Activated CD4-positive, alpha-beta T cell treated with anti-CD3 and anti-CD28 coated beads for 4 hours (primary cell): Measurements from ENCODE around the gene BCL11B.

Experiments used
- DNase-seq, 2 donors: peaks; one replicate each; pipeline ENCODE4 v3.0.0-alpha.2; 2020

BCL11B gene

DNA sequence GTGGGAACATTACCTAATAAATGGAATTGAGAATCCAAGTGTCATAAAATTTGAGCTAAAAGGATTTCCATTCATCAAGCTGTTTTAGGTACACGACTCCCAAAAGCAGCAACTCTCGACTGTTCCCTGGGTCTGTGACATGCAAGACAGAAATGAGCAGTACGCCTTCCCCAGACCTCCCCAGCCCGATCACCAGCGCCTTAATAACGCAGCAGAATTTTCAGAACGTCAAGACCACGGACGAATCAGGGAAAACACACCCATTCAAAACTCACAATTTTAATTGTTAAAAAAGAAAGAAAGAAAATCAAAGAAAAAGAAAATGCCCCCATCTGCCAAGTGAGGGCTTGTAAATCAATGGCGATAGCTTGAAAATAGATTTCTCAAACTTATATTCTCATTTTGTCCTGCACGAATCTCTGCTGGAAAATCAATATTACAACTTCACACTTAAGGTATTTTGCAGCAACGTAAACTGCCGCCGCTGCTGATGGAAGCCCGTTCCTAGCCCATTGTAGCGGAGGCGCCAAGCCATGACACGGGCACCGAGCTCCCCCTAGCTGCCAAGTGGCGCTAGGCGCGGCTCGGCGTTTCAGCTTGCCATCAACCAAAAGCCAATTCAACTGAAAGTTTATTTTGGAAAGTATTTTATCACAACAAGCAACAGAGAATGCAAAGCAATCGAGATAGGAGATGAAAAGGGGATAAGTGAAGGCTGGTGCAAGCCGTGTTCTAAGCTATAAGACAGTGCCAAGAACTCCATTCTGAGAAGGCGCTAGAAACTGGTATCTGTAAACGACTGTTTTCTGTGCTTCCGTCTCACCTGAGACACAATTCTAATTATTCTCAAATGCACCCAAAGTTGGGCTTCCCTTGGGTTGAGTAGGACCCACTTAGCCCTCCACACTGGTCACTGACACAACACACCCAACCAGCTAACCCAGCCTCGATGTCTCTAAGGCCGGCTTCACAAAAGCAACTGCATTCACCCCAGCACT, 5.5 kb downstream of the BCL11B start:
- peak; percentile 87 to 92 for DNase-seq

DNA sequence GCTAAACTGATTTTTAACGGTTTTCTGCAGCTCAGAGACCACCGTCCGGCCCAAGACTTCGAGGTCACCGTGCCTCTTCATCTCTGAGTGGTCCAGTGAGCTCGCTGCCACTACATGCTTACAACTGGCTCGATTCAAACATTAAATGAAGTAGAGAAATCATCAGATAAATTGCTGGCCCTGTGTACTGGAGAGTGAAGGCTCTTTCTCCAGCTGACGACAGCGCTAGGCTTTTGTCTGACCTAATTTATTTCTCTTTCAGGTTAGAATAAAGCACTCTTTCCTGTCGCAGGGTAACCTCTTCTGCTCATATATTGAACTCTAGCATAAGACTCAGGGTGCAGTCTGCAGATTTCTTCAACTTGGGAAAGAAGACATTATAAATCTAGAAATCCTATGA, 6.4 kb downstream of the BCL11B start:
- peak in 1 of 2 donors; percentile 16 for DNase-seq

DNA sequence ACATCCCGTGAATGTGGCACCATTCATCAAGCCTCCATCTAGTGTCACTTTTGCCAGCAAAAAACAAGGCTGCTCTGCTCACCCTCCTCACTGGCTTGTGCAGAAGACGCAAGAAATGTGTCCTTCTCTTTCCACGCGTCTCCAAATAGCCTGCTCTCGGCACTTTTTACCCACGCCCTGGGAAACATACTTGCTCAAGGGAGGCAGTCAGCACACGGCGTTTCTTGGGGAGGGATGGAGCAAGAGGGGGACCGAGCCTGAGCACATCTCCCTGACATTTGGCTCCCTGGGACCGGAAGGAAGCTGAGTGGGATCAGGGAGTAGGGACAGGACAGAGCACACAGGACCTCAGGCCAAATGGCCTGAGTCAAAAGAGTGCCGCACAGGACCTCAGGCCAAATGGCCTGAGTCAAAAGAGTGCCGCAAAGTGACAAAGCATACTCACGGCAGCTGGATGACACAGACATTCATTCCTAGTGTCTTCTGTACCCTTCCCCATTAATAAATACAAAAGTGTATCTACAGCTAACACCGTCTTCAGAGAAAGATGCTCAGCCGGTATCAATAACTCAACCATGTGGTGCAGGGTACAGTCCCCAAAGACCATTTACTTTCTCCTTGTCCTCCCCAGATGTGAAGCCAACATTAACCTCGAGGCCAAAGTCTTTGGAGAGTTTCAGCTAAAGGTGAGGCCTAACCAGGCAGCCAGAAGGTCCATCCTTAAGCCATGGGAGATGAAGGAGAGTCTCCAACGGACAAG, 7.1 kb downstream of the BCL11B start:
- DNase-seq, result no peak

DNA sequence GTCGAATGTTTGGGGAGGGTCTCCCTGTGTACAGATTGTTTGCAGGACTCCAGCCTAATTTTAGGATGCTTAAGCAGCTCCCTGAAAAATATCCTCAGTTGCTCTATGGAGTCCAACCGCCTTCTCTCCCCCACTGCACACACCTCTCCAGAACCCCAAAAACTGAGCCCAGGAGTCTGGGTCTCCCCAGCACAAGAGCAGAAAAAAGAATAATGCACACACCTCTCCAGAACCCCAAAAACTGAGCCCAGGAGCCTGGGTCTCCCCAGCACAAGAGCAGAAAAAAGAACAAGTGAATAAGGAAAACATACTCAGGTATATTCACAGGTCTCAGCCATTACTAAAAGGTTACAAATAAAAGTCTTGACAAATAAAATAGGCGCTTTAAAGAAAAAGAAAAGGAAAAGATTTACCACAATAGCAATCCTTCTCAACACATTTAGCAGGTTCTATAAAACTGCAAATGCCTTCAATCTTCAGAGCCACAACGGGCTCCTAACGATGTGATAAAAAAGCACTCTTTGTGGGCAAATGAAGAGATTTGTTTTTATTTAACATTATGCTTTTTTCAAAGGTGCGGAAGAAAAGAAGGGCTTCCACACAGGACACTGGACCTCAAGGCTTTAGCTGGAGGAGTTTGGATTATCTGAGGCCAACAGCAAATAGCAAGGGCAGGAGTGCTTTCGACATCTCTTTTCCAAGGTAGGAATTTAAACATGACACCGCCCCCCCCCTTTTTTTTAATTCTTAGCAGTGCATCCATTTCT, 8.2 kb downstream of the BCL11B start:
- no peak for DNase-seq

DNA sequence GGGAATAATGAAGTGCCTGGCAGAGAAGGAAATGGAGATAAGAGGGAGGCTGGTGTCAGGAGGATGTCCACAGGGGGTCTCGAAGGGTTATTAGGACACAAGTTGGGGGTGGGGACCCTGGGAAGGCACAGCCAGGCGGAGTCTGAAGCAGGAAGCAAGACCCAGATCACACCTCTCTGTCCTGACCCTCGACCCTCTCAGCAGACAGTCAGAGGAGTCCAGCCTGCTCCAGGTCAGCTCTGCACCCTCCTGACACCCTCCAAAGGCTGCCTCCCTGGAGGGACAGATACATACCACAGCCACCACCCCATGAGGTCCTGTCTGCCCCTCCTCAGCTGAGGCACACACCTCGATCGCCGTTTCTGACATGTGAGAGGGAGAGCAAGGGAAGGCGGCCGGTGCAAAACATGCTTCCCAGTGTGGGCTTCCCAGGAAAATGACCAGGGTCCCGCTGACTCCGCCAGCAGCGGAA, 9.0 kb downstream of the BCL11B start:
- DNase-seq, result peak in 1 of 2 donors; percentile 20

DNA sequence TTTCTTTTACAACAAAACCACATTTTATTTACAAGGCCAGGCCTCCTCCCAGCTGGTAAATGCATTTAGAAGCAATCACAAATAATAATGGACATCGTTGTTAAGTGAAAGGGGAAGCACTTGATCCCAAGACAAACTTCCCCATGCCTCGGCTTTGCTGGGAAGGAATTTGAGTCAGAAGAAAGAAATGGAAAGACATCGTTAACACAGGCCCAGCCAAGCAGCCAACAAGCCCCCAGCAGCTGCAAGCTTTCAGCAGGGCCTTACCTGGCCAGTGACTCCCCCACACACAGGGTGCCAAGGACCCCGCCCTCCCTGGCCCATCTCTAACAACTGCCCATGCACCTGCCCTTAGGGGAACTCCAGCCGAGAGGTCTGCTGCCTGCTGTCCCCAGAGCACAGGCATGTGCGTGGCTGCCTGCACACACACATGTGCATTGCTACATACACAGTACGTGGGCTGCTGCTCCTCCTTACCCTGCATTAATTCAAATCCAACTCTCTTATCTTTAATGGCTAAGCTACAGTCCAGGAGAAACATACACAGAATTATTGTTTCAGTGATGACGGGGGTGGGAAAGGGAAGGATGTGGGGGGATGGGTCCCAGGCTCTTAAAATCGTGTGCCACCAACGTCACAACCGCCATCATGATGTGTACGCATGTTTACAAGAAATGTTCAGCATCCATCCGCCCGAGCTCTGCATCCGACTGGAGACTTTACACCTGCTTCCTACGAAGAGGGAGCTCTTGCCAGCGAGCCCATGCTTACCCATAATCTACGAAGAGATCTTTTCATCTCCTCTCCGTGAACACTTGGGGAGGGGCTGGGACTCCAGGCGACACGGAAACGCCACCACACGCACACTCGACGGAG, 9.8 kb downstream of the BCL11B start:
- peak; percentile 68 to 75 for DNase-seq

DNA sequence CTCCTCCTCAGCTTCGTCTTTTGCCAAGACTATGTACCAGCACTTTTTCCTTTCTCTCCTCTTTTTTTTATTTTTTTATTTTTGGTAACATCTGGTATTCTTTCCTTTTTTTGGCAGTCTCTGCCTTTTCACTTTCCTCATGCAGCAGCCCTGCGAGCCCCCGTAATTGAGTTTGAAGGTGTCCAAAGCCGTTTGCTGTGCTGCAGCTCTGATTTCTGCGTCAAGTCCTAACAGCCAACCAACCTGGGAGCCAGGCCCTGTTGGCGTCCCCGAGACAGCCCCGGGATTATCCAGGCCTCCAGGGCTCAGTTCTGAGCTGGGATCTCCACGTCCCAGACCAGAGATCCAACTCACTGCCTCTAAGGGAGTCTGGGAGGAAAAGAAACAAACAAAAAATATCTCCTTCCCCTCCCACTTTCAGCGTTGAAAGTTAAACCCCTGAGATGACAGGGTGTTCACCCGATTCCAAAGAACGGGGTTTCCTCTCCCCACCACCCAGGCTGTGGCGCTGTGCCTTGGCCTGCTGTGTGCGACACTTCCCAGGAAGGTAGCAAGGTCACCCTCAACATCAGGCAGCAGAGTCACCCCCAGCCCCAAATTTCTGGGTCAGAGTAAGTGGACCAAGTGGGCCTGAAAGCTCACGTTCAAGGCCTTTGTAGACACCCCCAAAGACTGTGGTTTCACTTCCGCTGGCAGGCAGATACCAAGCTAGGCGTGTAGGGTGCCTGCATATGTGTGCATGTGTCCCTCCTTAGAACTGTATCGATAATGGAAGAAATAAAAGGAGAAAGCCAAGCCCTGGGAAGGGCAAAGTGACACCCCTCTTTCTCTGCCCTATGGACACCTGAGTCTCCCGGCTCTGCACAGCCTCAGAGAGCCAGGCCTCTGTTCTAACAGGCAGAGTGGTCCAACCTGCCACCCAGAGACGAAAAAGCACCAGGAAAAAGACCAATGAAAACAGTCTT, 11.1 kb downstream of the BCL11B start:
- DNase-seq, result peak in 1 of 2 donors; percentile 63

DNA sequence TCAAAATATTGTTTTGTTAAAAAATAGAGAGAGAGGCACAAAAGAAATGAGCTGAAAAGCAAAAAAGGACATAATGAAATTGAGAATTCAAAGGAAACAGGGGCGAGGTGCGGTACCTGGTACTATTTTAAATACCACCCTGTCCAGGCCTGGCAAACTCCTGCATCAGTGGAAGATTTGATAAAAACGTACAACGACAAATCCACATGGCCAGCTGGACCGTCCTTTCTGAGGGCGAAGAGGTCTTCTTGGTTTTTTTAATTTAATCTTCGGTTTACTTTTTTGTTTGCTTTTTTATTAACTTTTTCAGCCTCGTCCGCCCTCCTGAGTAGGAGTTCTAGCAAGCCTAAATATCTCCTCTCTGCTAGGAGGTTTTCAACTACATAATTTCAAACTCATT, 11.9 kb downstream of the BCL11B start:
- DNase-seq, result no peak

DNA sequence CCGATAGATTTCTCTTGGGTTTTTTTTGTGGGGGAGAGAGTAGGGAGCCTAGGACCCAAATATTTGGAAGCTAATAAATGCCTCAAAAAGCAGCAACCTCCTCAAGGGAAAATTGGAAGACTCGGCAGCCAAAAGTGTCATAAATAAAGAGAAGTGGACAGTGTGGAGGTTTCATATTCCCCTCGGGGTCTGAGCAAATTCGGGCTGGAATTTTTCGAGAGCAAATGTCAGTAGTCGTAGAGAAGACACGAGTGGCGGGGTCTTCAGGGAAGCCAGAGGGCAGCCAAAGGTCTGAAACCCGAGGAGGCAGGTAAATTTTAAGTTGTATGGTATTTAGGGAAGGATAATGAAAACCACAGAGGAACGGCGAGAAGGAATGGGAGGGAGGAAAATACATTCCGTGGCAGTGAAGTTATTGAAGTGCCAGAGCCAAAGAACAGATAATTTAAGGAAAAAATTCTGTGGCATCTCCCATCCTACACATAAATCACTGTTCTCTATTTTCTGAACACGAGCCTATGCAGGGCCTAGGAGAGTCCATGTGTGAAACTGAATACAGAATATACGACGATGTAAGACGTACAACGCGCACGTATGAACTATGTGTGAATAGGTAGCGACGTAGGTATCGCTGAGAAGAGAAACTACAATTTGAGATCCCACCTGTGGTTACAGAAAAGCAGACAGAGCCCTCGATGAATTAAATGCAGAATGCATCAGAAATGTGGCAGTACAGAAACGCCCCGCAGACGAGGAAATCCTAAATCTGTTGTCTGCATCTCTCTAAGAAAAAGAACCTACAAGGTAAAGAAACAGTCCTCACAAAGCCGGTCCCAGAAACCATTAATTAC, 12.9 kb downstream of the BCL11B start:
- DNase-seq, result no peak

DNA sequence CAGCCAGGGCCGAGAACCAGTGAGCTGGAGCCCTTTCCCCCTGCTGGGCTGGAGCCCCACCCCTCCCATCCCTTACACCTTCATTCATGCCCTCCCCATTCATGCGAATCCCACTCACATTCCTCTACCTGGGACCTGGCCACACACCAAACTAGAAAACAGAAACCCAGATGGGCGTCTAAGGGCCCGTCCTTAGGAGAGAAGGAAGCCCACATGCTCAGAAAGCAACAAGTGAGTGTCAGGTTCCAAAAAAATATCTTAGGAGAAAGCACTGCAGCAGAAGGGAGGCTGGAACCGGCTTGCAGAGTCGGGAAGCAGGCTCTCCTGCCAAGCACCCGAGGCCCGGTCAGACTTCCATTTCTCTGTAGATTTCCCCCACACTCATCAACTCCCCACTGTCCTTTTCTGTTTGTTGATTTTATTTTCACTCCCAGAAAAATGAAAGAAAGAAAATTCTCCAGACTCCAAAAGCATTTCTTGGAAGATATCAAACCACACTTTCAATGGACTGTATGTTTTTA, 13.6 kb downstream of the BCL11B start:
- no peak for DNase-seq

DNA sequence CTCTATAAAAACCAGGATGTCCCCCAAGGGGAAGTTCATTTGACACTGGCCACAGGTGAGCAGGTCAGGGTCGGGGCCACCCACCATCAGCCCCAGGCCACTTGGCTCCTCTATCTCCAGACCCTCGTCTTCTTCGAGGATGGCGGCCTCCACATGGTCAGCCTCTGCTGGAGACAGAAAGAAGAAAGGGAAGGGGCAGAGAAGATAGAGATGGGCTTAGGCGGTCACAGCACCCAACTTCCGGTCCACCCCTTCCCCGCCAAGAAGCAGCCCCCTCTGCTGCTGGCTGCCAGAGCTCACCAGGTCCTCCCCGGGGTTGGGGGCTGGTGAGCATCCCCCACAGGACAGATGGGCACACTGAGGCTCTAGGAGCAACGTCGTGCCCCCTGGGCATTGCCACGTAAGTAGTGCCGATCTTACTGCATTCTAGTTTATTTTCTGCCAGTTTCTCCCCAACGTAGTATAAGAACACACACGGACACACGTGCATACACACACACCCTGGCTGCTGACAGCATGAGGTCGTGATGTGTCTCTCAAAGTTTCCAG, 14.2 kb downstream of the BCL11B start:
- no peak for DNase-seq

DNA sequence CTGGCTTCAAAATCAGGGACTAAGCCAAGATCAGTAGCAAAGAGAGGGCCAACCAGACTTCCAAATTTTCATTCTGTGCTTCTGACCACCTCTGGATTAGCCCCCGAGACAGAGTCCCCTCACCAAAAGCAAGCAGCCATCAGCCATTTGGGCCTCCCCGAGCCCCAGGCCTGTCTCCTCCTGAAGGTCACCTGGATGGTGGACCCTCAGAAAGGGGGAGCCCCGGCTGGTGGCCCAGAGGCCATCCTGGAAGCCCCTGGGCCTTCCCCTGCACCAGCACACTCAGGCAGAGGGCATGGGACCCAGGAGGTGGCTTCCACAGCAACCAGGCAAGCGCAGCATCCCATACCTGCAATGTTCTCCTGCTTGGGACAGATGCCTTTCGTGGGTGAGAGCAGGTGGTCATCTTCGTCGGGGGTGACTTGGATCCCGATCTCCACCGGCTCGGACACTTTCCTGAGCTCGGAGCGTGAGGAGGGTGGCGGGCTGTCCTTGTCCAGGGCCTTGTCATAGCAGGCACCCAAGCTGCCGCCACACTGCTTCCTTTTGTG, 14.8 kb downstream of the BCL11B start:
- DNase-seq, result no peak

DNA sequence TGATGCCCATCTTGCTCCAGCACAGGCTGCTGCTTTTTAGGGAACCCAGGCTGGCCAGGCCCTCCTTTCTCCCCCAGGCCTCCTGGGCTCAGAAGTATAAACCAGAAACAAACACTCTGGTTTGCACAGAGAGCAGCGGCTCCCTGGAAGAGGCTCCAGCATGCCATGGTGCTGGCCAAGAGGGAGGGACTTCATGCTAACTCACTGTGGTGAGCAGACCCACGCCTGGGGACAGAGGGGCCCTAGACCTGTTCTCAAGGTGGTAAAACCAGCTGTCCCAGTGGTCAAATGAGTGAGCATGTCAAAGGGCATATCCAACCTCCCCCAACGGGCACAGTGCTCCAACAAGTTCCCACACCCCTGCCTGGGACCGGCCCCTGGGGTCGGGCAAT, 15.5 kb downstream of the BCL11B start:
- no peak for DNase-seq

DNA sequence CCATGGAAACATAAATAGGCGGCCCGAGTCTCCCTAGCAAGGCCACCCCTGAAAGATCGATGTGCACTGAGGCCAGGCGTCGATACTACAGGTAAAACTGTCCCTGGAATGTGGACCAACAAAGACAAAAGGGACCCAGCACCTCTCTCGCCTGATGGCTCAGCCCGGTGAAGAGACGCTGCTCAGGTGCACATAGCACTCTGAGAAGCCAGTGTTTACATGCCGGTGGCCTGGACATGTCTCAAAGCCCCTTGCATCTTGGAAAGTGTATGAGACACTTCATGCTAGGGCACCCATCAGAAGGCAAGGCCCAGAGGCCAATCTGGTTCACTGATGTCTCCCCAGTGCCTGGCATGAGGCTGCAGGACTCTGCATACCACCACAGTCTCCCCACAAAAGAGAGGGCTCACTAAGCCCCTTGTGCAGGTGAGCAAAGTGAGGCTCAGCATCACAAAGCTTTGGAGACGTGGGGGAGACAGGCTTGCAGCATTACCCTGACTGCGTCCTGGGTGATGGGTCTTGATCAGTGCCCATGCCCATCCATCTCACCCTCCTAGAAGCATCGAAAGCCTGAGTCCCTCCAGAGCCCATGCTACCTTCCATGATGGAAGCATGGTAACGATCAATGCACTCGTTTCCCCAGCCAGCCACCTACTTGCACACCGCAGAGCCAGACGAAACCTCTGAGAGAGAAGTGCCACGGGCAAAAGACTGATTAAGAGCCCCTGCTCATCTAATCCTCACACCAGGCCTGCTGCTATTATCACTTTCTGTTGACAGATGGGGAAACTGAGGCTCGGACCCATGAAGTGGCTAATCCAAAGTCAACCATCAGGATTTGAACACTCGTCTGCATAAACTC, 16.1 kb downstream of the BCL11B start:
- no peak for DNase-seq

DNA sequence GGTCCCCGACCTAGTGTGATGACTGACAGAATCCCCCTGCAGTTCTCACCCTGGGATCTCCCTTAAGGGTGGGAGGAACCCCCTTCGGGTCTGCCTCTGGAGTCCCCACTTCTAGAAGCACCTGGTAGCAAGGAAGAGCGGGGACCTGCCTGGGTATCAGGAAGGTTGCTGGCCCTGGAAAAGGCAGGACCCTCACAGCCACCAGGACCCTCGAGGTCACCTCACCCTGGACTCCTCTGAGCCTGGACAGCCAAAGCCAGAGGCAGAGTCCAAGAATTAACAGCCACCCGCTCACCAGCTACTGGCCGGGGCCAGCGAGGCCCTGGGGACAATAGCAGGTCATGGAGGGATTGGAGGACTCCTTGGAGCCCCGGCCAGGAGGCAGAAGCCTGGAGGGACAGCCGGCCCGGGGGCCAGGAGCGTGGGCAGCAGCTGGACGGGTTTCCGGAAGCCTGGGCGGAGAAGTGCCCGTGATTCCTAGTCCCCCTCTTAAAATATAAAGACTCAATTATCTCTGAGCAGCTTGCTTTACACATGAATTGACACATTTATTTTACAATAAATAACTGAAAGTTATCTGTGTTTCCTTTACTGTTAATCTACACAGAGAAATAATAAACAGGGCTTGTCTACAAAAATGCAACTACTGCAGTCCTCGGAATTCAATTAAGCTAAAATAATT, 17.5 kb downstream of the BCL11B start:
- no peak for DNase-seq

DNA sequence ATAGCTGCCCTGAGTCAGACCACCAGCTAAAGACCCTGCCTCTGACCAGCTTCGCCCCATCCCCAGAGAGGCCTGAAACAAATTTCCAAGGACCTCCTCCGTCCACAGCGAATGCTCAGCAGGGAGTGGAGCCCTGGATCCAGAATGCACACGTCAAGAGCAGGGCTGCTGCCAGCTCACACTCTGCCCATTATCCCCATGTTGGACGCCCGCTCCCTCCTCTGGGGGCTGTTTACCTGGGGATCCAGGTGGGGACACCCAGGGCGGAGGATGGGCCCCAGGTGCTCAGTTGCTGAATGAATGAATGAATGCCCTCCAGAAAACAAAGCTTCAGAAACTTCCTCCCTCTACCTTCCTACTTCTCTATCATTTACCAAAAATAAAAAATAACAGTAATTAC, 18.1 kb downstream of the BCL11B start:
- DNase-seq, result no peak
